IMR-90 (cell line): Measurements from ENCODE around the gene TAPT1. TPM values are rescaled to one million over a fixed set of nuclear protein-coding genes. Genes with fewer than 3 reads are reported as not detected.

Source experiments
- ATAC-seq: fragments of 200-7000 bp; cut with Tn5 transposase; 2 replicates; pipeline ENCODE4 v1.9.1; 2020; ENCODE audit warnings: low read depth, mild to moderate bottlenecking, moderate library complexity
- BruUV-seq: library from RNA; stranded (reverse); fragments of 400-500 nt; replicated peaks from 2 replicates; lab custom pipeline; 2021; lab: Mats Ljungman, UMichigan
- CTCF ChIA-PET: fragments of 300-600 bp; formaldehyde crosslinking; extraction: SDS; loops from one replicate; lab custom pipeline; 2021; ENCODE audit warnings: antibody characterized with exemption; lab: Yijun Ruan, JAX
- POLR2A ChIA-PET: fragments of 300-600 bp; sonication (Branson Sonifier 250); formaldehyde crosslinking; loops from one replicate; lab custom pipeline; 2022; ENCODE audit warnings: antibody characterized with exemption; ENCODE audit not compliant: unreplicated experiment; lab: Charles Lee
- DNase-seq: peaks from one replicate; pipeline ENCODE4 v3.0.0; 2013
- H2AFZ ChIP-seq: replicated peaks from 2 replicates; pipeline ENCODE3; 2013; ENCODE audit warnings: low read length, mild to moderate bottlenecking; ENCODE audit not compliant: poor library complexity
- H2AK5ac ChIP-seq: 2 replicates; pipeline ENCODE4 v1.6.1; 2013; ENCODE audit warnings: low read depth, low read length, inconsistent platforms
- H2AK9ac ChIP-seq: replicated peaks from 2 replicates; pipeline ENCODE3; 2013; ENCODE audit warnings: mild to moderate bottlenecking, low read depth, low read length, moderate library complexity; ENCODE audit not compliant: poor library complexity
- H2BK120ac ChIP-seq: 2 replicates; pipeline ENCODE4 v1.6.1; 2013; ENCODE audit warnings: low read depth, low read length, inconsistent platforms
- H2BK15ac ChIP-seq: 3 replicates; pipeline ENCODE4 v1.6.1; 2013; ENCODE audit warnings: low read depth, low read length, inconsistent platforms
- H2BK20ac ChIP-seq: 2 replicates; pipeline ENCODE4 v1.6.1; 2013; ENCODE audit warnings: low read depth, mild to moderate bottlenecking, inconsistent platforms, low read length, moderate library complexity
- H2BK5ac ChIP-seq: 2 replicates; pipeline ENCODE4 v1.6.1; 2013; ENCODE audit warnings: mild to moderate bottlenecking, low read depth, low read length, inconsistent platforms; ENCODE audit not compliant: poor library complexity, severe bottlenecking
- H3K14ac ChIP-seq: replicated peaks from 2 replicates; pipeline ENCODE4 v1.6.1; 2013; ENCODE audit warnings: low read depth, low read length, inconsistent platforms
- H3K18ac ChIP-seq: 2 replicates; pipeline ENCODE4 v1.6.1; 2013; ENCODE audit warnings: low read depth, low read length, control low read depth
- H3K23ac ChIP-seq: 2 replicates; pipeline ENCODE4 v1.6.1; 2013; ENCODE audit warnings: low read depth, low read length, inconsistent platforms
- H3K27ac ChIP-seq: 2 replicates; pipeline ENCODE4 v1.5.1; 2013; ENCODE audit warnings: mild to moderate bottlenecking, control low read depth, low read length; ENCODE audit not compliant: insufficient read depth
- H3K27me3 ChIP-seq: 2 replicates; pipeline ENCODE4 v1.6.1; 2013; ENCODE audit warnings: low read length; ENCODE audit not compliant: control insufficient read depth, insufficient read depth
- H3K36me3 ChIP-seq: 2 replicates; pipeline ENCODE4 v1.6.1; 2013; ENCODE audit warnings: low read length, mixed read lengths; ENCODE audit not compliant: control insufficient read depth, insufficient read depth
- H3K4ac ChIP-seq: 2 replicates; pipeline ENCODE4 v1.6.1; 2013; ENCODE audit warnings: low read depth, low read length, inconsistent platforms
- H3K4me1 ChIP-seq: 2 replicates; pipeline ENCODE4 v1.6.1; 2013; ENCODE audit warnings: low read length, mixed read lengths; ENCODE audit not compliant: control insufficient read depth, insufficient read depth
- H3K4me2 ChIP-seq: 2 replicates; pipeline ENCODE4 v1.6.1; 2013; ENCODE audit warnings: low read depth, mild to moderate bottlenecking, control low read depth, low read length, moderate library complexity
- H3K4me3 ChIP-seq: 2 replicates; pipeline ENCODE4 v1.5.1; 2013; ENCODE audit warnings: low read depth, mild to moderate bottlenecking, control low read depth, low read length, moderate library complexity; ENCODE audit not compliant: insufficient read depth
- H3K56ac ChIP-seq: 2 replicates; pipeline ENCODE4 v1.6.1; 2013; ENCODE audit warnings: low read length, inconsistent platforms; ENCODE audit not compliant: insufficient read depth; ENCODE audit errors: extremely low read depth
- H3K79me1 ChIP-seq, 2 experiments: 2 replicates each; pipeline ENCODE4 v1.6.1; 2013; ENCODE audit warnings: low read length in 2 of 2, inconsistent platforms in 1 of 2, low read depth in 1 of 2
- H3K9ac ChIP-seq: 2 replicates; pipeline ENCODE4 v1.6.1; 2013; ENCODE audit warnings: low read depth, low read length, control low read depth
- H3K9me1 ChIP-seq: 2 replicates; pipeline ENCODE4 v1.6.1; 2013; ENCODE audit warnings: low read length, inconsistent platforms; ENCODE audit not compliant: insufficient read depth
- H3K9me3 ChIP-seq: 2 replicates; pipeline ENCODE4 v1.6.1; 2013; ENCODE audit warnings: low read length; ENCODE audit not compliant: control insufficient read depth, insufficient read depth
- H4K20me1 ChIP-seq: 2 replicates; pipeline ENCODE4 v1.6.1; 2013; ENCODE audit warnings: low read length, inconsistent platforms; ENCODE audit not compliant: insufficient read depth
- H4K5ac ChIP-seq: 2 replicates; pipeline ENCODE4 v1.6.1; 2013; ENCODE audit warnings: mild to moderate bottlenecking, low read depth, low read length, control low read depth
- H4K8ac ChIP-seq, 2 experiments: 2 replicates each; pipeline ENCODE4 v1.6.1; 2013; ENCODE audit warnings: low read depth in 2 of 2, low read length in 2 of 2, control low read depth in 1 of 2, inconsistent platforms in 1 of 2
- H4K91ac ChIP-seq: 2 replicates; pipeline ENCODE4 v1.6.1; 2013; ENCODE audit warnings: low read depth, low read length, inconsistent platforms; ENCODE audit not compliant: insufficient read depth
- BHLHE40 ChIP-seq: fragments of 150-350 bp; IDR thresholded peaks from 2 replicates; pipeline ENCODE4 v1.6.1; 2016; ENCODE audit warnings: mild to moderate bottlenecking, low read depth, low read length
- CEBPB ChIP-seq: IDR thresholded peaks from 2 replicates; pipeline ENCODE4 v1.6.1; 2012; ENCODE audit warnings: low read depth, low read length, improper control_type of control experiment
- CTCF ChIP-seq: conservative IDR thresholded peaks from 2 replicates; pipeline ENCODE4 v1.5.1; 2012; ENCODE audit warnings: mild to moderate bottlenecking, low read depth, low read length, improper control_type of control experiment
- ELK1 ChIP-seq: fragments of 150-350 bp; IDR thresholded peaks from 2 replicates; pipeline ENCODE4 v1.6.1; 2016; ENCODE audit warnings: low read depth, mild to moderate bottlenecking, low read length, moderate library complexity, borderline replicate concordance
- FOS ChIP-seq: fragments of 150-350 bp; IDR thresholded peaks from 2 replicates; pipeline ENCODE4 v1.6.1; 2016; ENCODE audit warnings: low read depth, low read length
- MAFK ChIP-seq: IDR thresholded peaks from 2 replicates; pipeline ENCODE4 v1.6.1; 2012; ENCODE audit warnings: low read depth, low read length, improper control_type of control experiment
- MAZ ChIP-seq: IDR thresholded peaks from 2 replicates; pipeline ENCODE4 v1.6.1; 2012; ENCODE audit warnings: low read depth, mild to moderate bottlenecking, low read length, improper control_type of control experiment, moderate library complexity, borderline replicate concordance
- MXI1 ChIP-seq: IDR thresholded peaks from 2 replicates; pipeline ENCODE4 v1.6.1; 2012; ENCODE audit warnings: low read depth, mild to moderate bottlenecking, low read length, moderate library complexity, borderline replicate concordance
- NFE2L2 ChIP-seq: fragments of 150-350 bp; IDR thresholded peaks from 2 replicates; pipeline ENCODE4 v1.6.1; 2016; ENCODE audit warnings: low read depth, mild to moderate bottlenecking, low read length
- POLR2A ChIP-seq: IDR thresholded peaks from 2 replicates; pipeline ENCODE4 v1.6.1; 2012; ENCODE audit warnings: mild to moderate bottlenecking, low read depth, low read length
- RAD21 ChIP-seq: IDR thresholded peaks from 2 replicates; pipeline ENCODE4 v1.6.1; 2012; ENCODE audit warnings: low read length, improper control_type of control experiment
- RFX5 ChIP-seq: IDR thresholded peaks from 2 replicates; pipeline ENCODE4 v1.8.0; 2012; ENCODE audit warnings: low read depth, mild to moderate bottlenecking, low read length, moderate library complexity
- SMC3 ChIP-seq: fragments of 150-350 bp; IDR thresholded peaks from 2 replicates; pipeline ENCODE4 v1.6.1; 2016; ENCODE audit warnings: low read depth, mild to moderate bottlenecking, antibody characterized with exemption, low read length, moderate library complexity
- USF2 ChIP-seq: fragments of 150-350 bp; IDR thresholded peaks from 2 replicates; pipeline ENCODE4 v1.6.1; 2017; ENCODE audit warnings: mild to moderate bottlenecking, antibody characterized with exemption, low read length, low read depth
- WGBS, 2 experiments: methylation state at CpG; one replicate each; pipeline versions ENCODE4 v1.1.5 to v1.1.7; 2013; ENCODE audit warnings: missing lambda C conversion rate in 2 of 2; ENCODE audit not compliant: insufficient read length in 1 of 2; ENCODE audit errors: extremely low coverage in 2 of 2; 5-methylcytosine and 5-hydroxymethylcytosine counted together
- dilution Hi-C: fragments of 300-500 bp; cut with HindIII; formaldehyde crosslinking; loops from one replicate; pipeline ENCODE4 v1.14.3; 2018; ENCODE audit warnings: low sequenced_read_pairs; ENCODE audit not compliant: unreplicated experiment
- in situ Hi-C: fragments of 300-500 bp; cut with MboI; formaldehyde crosslinking; loops from 3 replicates; pipeline ENCODE4 v1.14.3; 2019; ENCODE audit warnings: low sequenced_read_pairs, inconsistent platforms, mixed read lengths
- intact Hi-C: fragments of 100-400 bp; cut with micrococcal nuclease; formaldehyde crosslinking; loops from 2 replicates; pipeline ENCODE4 v1.10.0; 2022
- polyA plus RNA-seq, 3 experiments: library from polyadenylated mRNA; depleted of rRNA; stranded (reverse); fragments of >200 nt; gene quantifications; 2 replicates each; pipeline ENCODE4 v1.2.3, GENCODE V29; 2012; ENCODE audit warnings: low replicate concordance in 1 of 3
- total RNA-seq: library from RNA; depleted of rRNA; stranded (reverse); fragments of >200 nt; gene quantifications from 2 replicates; pipeline ENCODE4 v1.2.3, GENCODE V29; 2012

Gene TAPT1
- total and polyA plus RNA-seq, 2 of the 4 experiments (the other 2 are of a cell fraction): 5.6 to 12.2 TPM

- Histone ChIP-seq H2BK15ac (no peak overlapping the region), H3K27me3 (no peaks in the 10 kb centered on the region), H4K91ac (no peak overlapping the region), H4K5ac (no peak overlapping the region), H3K4me2 (no peak overlapping the region), H2BK20ac (no peak overlapping the region), H4K8ac (no peak overlapping the region), H2AFZ (no peak overlapping the region), H4K20me1 (no peaks in the 10 kb centered on the region), H3K4me3 (no peak overlapping the region), H3K36me3 (no peaks in the 10 kb centered on the region), H2AK5ac (no peak overlapping the region), H3K18ac (no peak overlapping the region), H3K23ac (no peak overlapping the region), H3K9ac (no peak overlapping the region), H3K56ac (no peak overlapping the region), H3K4ac (no peak overlapping the region), H2BK5ac (no peak overlapping the region), H3K4me1 (peaks cover 9% of the 10 kb centered on the region), H3K79me1 (no peaks in the 10 kb centered on the region), H3K9me1 (no peaks in the 10 kb centered on the region), H3K14ac (no peak overlapping the region), H2AK9ac (no peak overlapping the region), H3K9me3 (no peaks in the 10 kb centered on the region), H2BK120ac (no peak overlapping the region), H3K27ac (no peak overlapping the region)
- BruUV-seq: no TSS peak
- in situ Hi-C loops: no loop called here
- ATAC-seq (no peak), DNase-seq (no peak)
- WGBS, 2 experiments: no CpG with 5 or more reads among the region's 2 CpGs
- intact Hi-C loops: no loop called here
- POLR2A ChIA-PET: no interaction called here
- CTCF ChIA-PET: interaction anchor here (0.6 to 1.3 kb wide), 3 partner anchors 21 to 49 kb away, joined by 3 to 9 read pairs (median 3); no protein-coding TSS in a partner anchor
- dilution Hi-C loops: no loop called here
- TF ChIP-seq RFX5: no peak
- TF ChIP-seq SMC3: no peak
- TF ChIP-seq MAZ: no peak
- TF ChIP-seq BHLHE40: no peak
- no peak for TF ChIP-seq CEBPB
- TF ChIP-seq NFE2L2: no peak
- no peak for TF ChIP-seq FOS
- no peak for TF ChIP-seq RAD21
- no peak for TF ChIP-seq CTCF
- no peak for TF ChIP-seq POLR2A
- no peak for TF ChIP-seq MAFK
- no peak for TF ChIP-seq USF2
- no peak for TF ChIP-seq MXI1
- no peak for TF ChIP-seq ELK1
Measured at GRCh38 chr4:16248605-16249004, 22.3 kb upstream of the TAPT1 start.
